ENCODE results near the gene SART3. TPM values are rescaled to one million over a fixed set of nuclear protein-coding genes. Genes with fewer than 3 reads are reported as not detected.

Gene SART3
- total and polyA plus RNA-seq, 2 of the 8 experiments (the other 6 are each of a cell fraction or from before 2014, with no cell fraction given), result 16.0 to 103 TPM

DNA sequence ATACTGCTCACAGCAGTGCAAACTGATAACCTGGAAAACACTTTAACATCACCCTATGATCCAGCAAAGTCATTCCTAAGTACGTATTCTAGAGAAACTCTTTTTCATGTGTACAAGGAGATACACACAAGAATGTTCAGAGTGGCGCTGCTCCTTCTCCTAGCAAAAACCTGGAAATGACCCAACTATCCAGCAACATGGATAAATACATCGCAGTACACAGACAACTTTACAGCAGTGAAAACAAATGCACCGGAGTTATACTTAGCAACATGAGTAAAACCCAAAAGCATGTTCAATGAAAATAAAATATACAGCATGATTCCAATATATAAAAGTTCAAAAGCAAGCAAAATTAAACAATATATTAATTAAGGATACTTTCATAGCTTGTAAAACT lies 18.7 kb downstream of the SART3 start:
- no peak for FAIRE-seq
- POLR2A ChIA-PET (ENCODE audit: partially characterized antibody), result interaction anchor here (1.3 kb wide), 1 partner anchor 9 kb away, joined by 4 read pairs; no protein-coding TSS in a partner anchor

More for the DNA sequence above, 18.7 kb downstream of the SART3 start:
- Histone ChIP-seq H3K18ac (ENCODE audit: extremely low read depth, low read length) (no peak overlapping the region), H3K27ac (ENCODE audit: low read depth, low read length) (no peak overlapping the region), H4K20me1 (replicated peaks in 1 of 2; ENCODE audit: control insufficient read depth in 1 of 2, insufficient read depth in 2 of 2, low read length in 2 of 2) (peaks cover 2 to 5% of the 10 kb centered on the region in 2 experiments), H2BK20ac (ENCODE audit: low read length) (no peak overlapping the region), H3K14ac (ENCODE audit: insufficient read length) (no peak overlapping the region), H3K79me1 (ENCODE audit: low read depth, low read length) (no peaks in the 10 kb centered on the region; the same call in none of the 2 replicates), H3K27me3 (replicated peaks in 1 of 4; ENCODE audit: control insufficient read depth in 3 of 4, extremely low read depth in 1 of 4, insufficient read depth in 3 of 4, low read length in 3 of 4) (peaks cover 0 to 2% (median 0%) of the 10 kb centered on the region in 4 experiments; a peak in 1 of 7 replicates), H3K4me2 (ENCODE audit: insufficient read depth in 1 of 2, low read depth in 2 of 2, low read length in 2 of 2) (no peak overlapping the region), H3K9ac (replicated peaks in 1 of 4; ENCODE audit: extremely low read depth in 1 of 4, low read depth in 3 of 4, low read length in 3 of 4) (no peak overlapping the region), H2BK12ac (ENCODE audit: low read depth, low read length) (no peak overlapping the region), H4K91ac (replicated peaks; ENCODE audit: insufficient read length, low read length) (no peak overlapping the region), H3K56ac (replicated peaks; ENCODE audit: insufficient read length, low read depth, low read length) (no peak overlapping the region), H4K8ac (ENCODE audit: extremely low read depth, insufficient read depth, low read length) (no peak overlapping the region), H2BK5ac (ENCODE audit: low read depth, low read length) (no peak overlapping the region), H3K23me2 (ENCODE audit: low read depth, low read length) (no peaks in the 10 kb centered on the region), H3K36me3 (ENCODE audit: control insufficient read depth in 2 of 4, insufficient read depth in 4 of 4, low read length in 3 of 4) (peaks cover 36 to 69% (median 52%) of the 10 kb centered on the region in 4 experiments), H2BK15ac (ENCODE audit: low read length) (no peak overlapping the region), H2AFZ (ENCODE audit: low read length) (no peak overlapping the region), H3K9me3 (ENCODE audit: insufficient read depth in 2 of 2, low read depth in 1 of 2, low read length in 1 of 2) (no peaks in the 10 kb centered on the region), H3K23ac (ENCODE audit: insufficient read length) (no peak overlapping the region), H3K4me3 (ENCODE audit: extremely low read depth in 1 of 4, insufficient read depth in 2 of 4, low read depth in 3 of 4, low read length in 4 of 4) (no peak overlapping the region), H4K5ac (ENCODE audit: insufficient read length, low read depth, low read length) (no peak overlapping the region), H3K79me2 (ENCODE audit: control insufficient read depth in 1 of 2, insufficient read depth in 2 of 2, low read length in 2 of 2) (peaks cover 0 to 74% of the 10 kb centered on the region in 2 experiments; a peak in 2 of 4 replicates), H2BK120ac (replicated peaks; ENCODE audit: low read depth, low read length) (no peak overlapping the region), H3K4me1 (replicated peaks in 1 of 4; ENCODE audit: control insufficient read depth in 3 of 4, insufficient read depth in 4 of 4, low read length in 3 of 4) (no peaks in the 10 kb centered on the region), H2AK5ac (ENCODE audit: low read depth, low read length) (no peak overlapping the region), H3K4ac (replicated peaks; ENCODE audit: insufficient read length, low read depth, low read length) (no peak overlapping the region)
- no peak for DNase-seq (ENCODE audit: low read depth in 1 of 2, low spot score in 2 of 2)
- CTCF ChIA-PET (ENCODE audit: partially characterized antibody), result no interaction called here
- TF ChIP-seq EGR1 (IDR thresholded peaks at IDR 0.05; ENCODE audit: borderline replicate concordance, low read depth, low read length), result no peak
- no peak for TF ChIP-seq JUND (IDR thresholded peaks at IDR 0.05; ENCODE audit: low read length)
- TF ChIP-seq PHF8 (conservative IDR thresholded peaks at IDR 0.05; ENCODE audit: low read depth, low read length), result no peak
- no peak for TF ChIP-seq RAD21 (IDR thresholded peaks at IDR 0.05 in 1 of 2, conservative IDR thresholded peaks at IDR 0.05 in 1 of 2; ENCODE audit: low read depth in 2 of 2, low read length in 2 of 2)
- no peak for TF ChIP-seq KDM1A (IDR thresholded peaks at IDR 0.05; ENCODE audit: borderline replicate concordance, low read length)
- WGBS, 2 experiments (ENCODE audit: extremely low coverage in 1 of 2, insufficient coverage in 1 of 2, insufficient read length in 1 of 2, insufficient replicate concordance in 2 of 2, low coverage in 1 of 2, low lambda C conversion rate in 2 of 2, missing lambda C conversion rate in 1 of 2), result 95% methylated on average over 4 of the region's 4 CpGs; no CpG with 5 or more reads in 1 of the 2 experiments

All from H1 (cell line).